Activated CD4-positive, alpha-beta T cell treated with anti-CD3 and anti-CD28 coated beads, Interleukin-2, amount 50 U/mL, for 1 hour (primary cell): ENCODE data around the gene OR5H6.
"Not testable (repeated sequence)": the region's sequence is repeated elsewhere in the genome, so short reads cannot be mapped to it uniquely, and the experiment has no call there.

ENCODE experiments used
- DNase-seq: peaks from one replicate; pipeline ENCODE4 v3.0.0-alpha.2; 2020

OR5H6 gene

GRCh38 chr3:98263944-98264343 is at the start of gene OR5H6:
Gene OR5H6 (plus strand): TSS chr3:98264244. CDS start chr3:98264333, 89 bp downstream.
- DNase-seq, result no peak

- no peak for DNase-seq
These were observed 49.0 kb upstream of the OR5H6 start for GRCh38 chr3:98215051-98215450.

- DNase-seq, result no peak
These were observed 40.0 kb upstream of the OR5H6 start for GRCh38 chr3:98223907-98224672.

- DNase-seq, result no peak
These were observed 31.6 kb upstream of the OR5H6 start for GRCh38 chr3:98232489-98232888.

GRCh38 chr3:98233468-98233867 is 30.6 kb upstream of the OR5H6 start:
- no peak for DNase-seq

- no peak for DNase-seq
These were observed 23.9 kb upstream of the OR5H6 start for GRCh38 chr3:98240131-98240530.

GRCh38 chr3:98242155-98242554 is 21.9 kb upstream of the OR5H6 start:
- DNase-seq, result no peak

- DNase-seq, result no peak
These were observed 20.2 kb upstream of the OR5H6 start for GRCh38 chr3:98243843-98244242.

- DNase-seq, result no peak
These were observed 17.9 kb upstream of the OR5H6 start for GRCh38 chr3:98246142-98246541.

- not testable (repeated sequence) for DNase-seq
These were observed 8.0 kb upstream of the OR5H6 start for GRCh38 chr3:98256026-98256425.

GRCh38 chr3:98259707-98260106 is 4.3 kb upstream of the OR5H6 start:
- DNase-seq, result no peak

- no peak for DNase-seq
These were observed 2.0 kb upstream of the OR5H6 start for GRCh38 chr3:98262046-98262445.

GRCh38 chr3:98269846-98270245 is 5.8 kb downstream of the OR5H6 start:
- DNase-seq, result no peak

- no peak for DNase-seq
These were observed 8.1 kb downstream of the OR5H6 start for GRCh38 chr3:98272126-98272525.

GRCh38 chr3:98274914-98275313 is 10.9 kb downstream of the OR5H6 start:
- DNase-seq, result no peak

GRCh38 chr3:98282205-98282604 is 18.2 kb downstream of the OR5H6 start, which contains the start of gene OR5H2:
Gene OR5H2 (plus strand): TSS chr3:98282505. CDS start chr3:98282903, 398 bp downstream.
- DNase-seq, result no peak

GRCh38 chr3:98290916-98291315 is 26.9 kb downstream of the OR5H6 start:
- DNase-seq, result no peak

GRCh38 chr3:98291332-98291957 is 27.4 kb downstream of the OR5H6 start:
- no peak for DNase-seq
